Measurements from ENCODE around the gene CDC6. TPM values are rescaled to one million over a fixed set of nuclear protein-coding genes. Genes with fewer than 3 reads are reported as not detected.

The CDC6 gene
- total RNA-seq, 3 donors from 2014 or later: 0.29 to 0.98 (median 0.80) TPM

GRCh38 chr17:40352779-40353394 lies 65.2 kb downstream of the CDC6 start:
- H3K27ac ChIP-seq: peak overlapping the region in 1 of 2 donors; percentile 25
- intact Hi-C loops (cut with DNase I; ENCODE audit: low total_unique reads): no loop called here

More at GRCh38 chr17:40352779-40353394, 65.2 kb downstream of the CDC6 start:
- TF ChIP-seq POLR2AphosphoS5 (IDR thresholded peaks at IDR 0.05): no peak
- TF ChIP-seq POLR2A (IDR thresholded peaks at IDR 0.05): no peak
- TF ChIP-seq CTCF (IDR thresholded peaks at IDR 0.05): no peak
- Histone ChIP-seq H3K27me3 (no peaks in the 10 kb centered on the region), H3K9me3 (no peaks in the 10 kb centered on the region), H3K4me1 (peaks cover 15 to 25% of the 10 kb centered on the region in 2 donors), H3K36me3 (no peaks in the 10 kb centered on the region), H3K4me3 (no peak overlapping the region)
- no peak for DNase-seq (ENCODE audit: low spot score in 2 of 2)

Other genes with a start within 250 kb of the CDC6 start
- gene MED24, start 233.5 kb upstream of the CDC6 start, total RNA-seq: 10 to 100 TPM; 50.7 to 74.7 (median 59.7) TPM
- 10 to 100 TPM; 41.6 to 61.0 (median 48.1) TPM for gene THRA, start 224.9 kb upstream of the CDC6 start, total RNA-seq
- 10 to 100 TPM in 1 of 3 donors, 1 to 10 TPM in 2; 8.8 to 10.5 (median 9.2) TPM for gene NR1D1, start 187.3 kb upstream of the CDC6 start, total RNA-seq
- 10 to 100 TPM; 49.3 to 79.3 (median 78.2) TPM for gene MSL1, start 165.9 kb upstream of the CDC6 start, total RNA-seq
- 10 to 100 TPM; 57.4 to 67.0 (median 65.1) TPM for gene CASC3, start 147.3 kb upstream of the CDC6 start, total RNA-seq
- gene RAPGEFL1, start 110.4 kb upstream of the CDC6 start, total RNA-seq: 10 to 100 TPM in 1 of 3 donors, 1 to 10 TPM in 2; 3.2 to 10.8 (median 5.0) TPM
- gene WIPF2, start 68.6 kb upstream of the CDC6 start, total RNA-seq: 10 to 100 TPM in 2 of 3 donors, 1 to 10 TPM in 1; 8.2 to 12.9 (median 10.8) TPM
- gene RARA, start 21.3 kb downstream of the CDC6 start, total RNA-seq: 10 to 100 TPM; 14.2 to 31.2 (median 25.2) TPM
- not detected for gene GJD3, start 76.9 kb downstream of the CDC6 start, total RNA-seq
- 1 to 10 TPM; 2.0 to 6.4 (median 2.5) TPM for gene TOP2A, start 130.0 kb downstream of the CDC6 start, total RNA-seq
- 100 to 1,000 TPM; 191 to 893 (median 278) TPM for gene IGFBP4, start 155.6 kb downstream of the CDC6 start, total RNA-seq
- gene TNS4, start 213.7 kb downstream of the CDC6 start, total RNA-seq: 10 to 100 TPM in 2 of 3 donors, not detected in 1; 30.5 to 52.2 TPM

Data from breast epithelium (tissue), 4 donors.